Measurements from ENCODE around the gene ABI2.
"Not testable (repeated sequence)": the region's sequence is repeated elsewhere in the genome, so short reads cannot be mapped to it uniquely, and the experiment has no call there.

Gene ABI2

GRCh38 chr2:203354966-203355365 lies 26.8 kb downstream of the ABI2 start:
- no peak overlapping the region for H3K4me3 ChIP-seq (ENCODE audit: low read length)
- no peak for TF ChIP-seq CTCF (conservative IDR thresholded peaks at IDR 0.05; ENCODE audit: low read depth, low read length)
- DNase-seq (ENCODE audit: low read depth), result no peak

GRCh38 chr2:203359450-203359849 lies 31.3 kb downstream of the ABI2 start:
- no peak for TF ChIP-seq CTCF (conservative IDR thresholded peaks at IDR 0.05; ENCODE audit: low read depth, low read length)
- DNase-seq (ENCODE audit: low read depth), result no peak
- no peak overlapping the region for H3K4me3 ChIP-seq (ENCODE audit: low read length)

GRCh38 chr2:203360833-203361430 lies 32.7 kb downstream of the ABI2 start:
- no peak for TF ChIP-seq CTCF (conservative IDR thresholded peaks at IDR 0.05; ENCODE audit: low read depth, low read length)
- no peak for DNase-seq (ENCODE audit: low read depth)
- no peak overlapping the region for H3K4me3 ChIP-seq (ENCODE audit: low read length)

GRCh38 chr2:203361495-203361894 lies 33.3 kb downstream of the ABI2 start:
- DNase-seq (ENCODE audit: low read depth), result no peak
- no peak overlapping the region for H3K4me3 ChIP-seq (ENCODE audit: low read length)
- no peak for TF ChIP-seq CTCF (conservative IDR thresholded peaks at IDR 0.05; ENCODE audit: low read depth, low read length)

- no peak for TF ChIP-seq CTCF (conservative IDR thresholded peaks at IDR 0.05; ENCODE audit: low read depth, low read length)
- no peak overlapping the region for H3K4me3 ChIP-seq (ENCODE audit: low read length)
- no peak for DNase-seq (ENCODE audit: low read depth)
Observed at GRCh38 chr2:203361922-203362321, 33.7 kb downstream of the ABI2 start.

GRCh38 chr2:203366639-203367466 lies 38.7 kb downstream of the ABI2 start:
- TF ChIP-seq CTCF (conservative IDR thresholded peaks at IDR 0.05; ENCODE audit: low read depth, low read length), result no peak
- no peak for DNase-seq (ENCODE audit: low read depth)
- no peak overlapping the region for H3K4me3 ChIP-seq (ENCODE audit: low read length)

GRCh38 chr2:203372706-203373105 lies 44.5 kb downstream of the ABI2 start:
- DNase-seq (ENCODE audit: low read depth), result not testable (repeated sequence)

More at GRCh38 chr2:203372706-203373105, 44.5 kb downstream of the ABI2 start:
- H3K4me3 ChIP-seq (ENCODE audit: low read length), result not testable (repeated sequence)

All from retinal pigment epithelial cell (primary cell).